Measurements from ENCODE around the gene PARD3. TPM values are rescaled to one million over a fixed set of nuclear protein-coding genes. Genes with fewer than 3 reads are reported as not detected.

The PARD3 gene
- total and polyA plus RNA-seq, 2 donors (not counting 3 experiments of a cell fraction or from before 2014, with no cell fraction given), result 7.3 to 24.1 TPM

DNA sequence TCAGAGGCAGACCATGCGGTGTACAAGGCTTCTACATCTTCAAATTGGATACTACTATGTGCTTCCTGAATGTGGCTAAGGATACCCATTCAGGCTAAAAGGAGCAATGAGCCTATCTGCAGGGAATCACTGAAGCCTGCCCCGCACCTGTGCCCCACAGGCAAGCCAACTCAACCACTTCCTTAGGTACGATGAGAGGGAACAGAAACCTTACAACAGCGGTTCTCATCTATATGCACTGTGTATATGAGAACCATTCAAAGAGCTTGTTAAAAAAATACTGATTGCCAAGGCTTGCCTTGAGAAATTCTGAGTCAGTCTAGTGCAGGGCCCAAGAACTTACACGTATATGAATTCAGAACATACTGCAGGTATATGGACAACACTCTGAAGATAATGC is 679.6 kb downstream of the PARD3 start:
- Histone ChIP-seq H3K9me1 (replicated peaks; ENCODE audit: control insufficient read depth, extremely low read depth, insufficient read depth, low read length) (no peaks in the 10 kb centered on the region), H3K4me2 (ENCODE audit: insufficient read depth, low read length) (no peak overlapping the region), H3K36me3 (ENCODE audit: control insufficient read depth in 2 of 2, extremely low read depth in 1 of 2, insufficient read depth in 2 of 2, low read length in 2 of 2) (no peaks in the 10 kb centered on the region), H3K4me1 (ENCODE audit: control insufficient read depth, extremely low read depth, insufficient read depth, low read length) (no peaks in the 10 kb centered on the region), H3K9ac (replicated peaks; ENCODE audit: extremely low read depth, insufficient read depth, low read length) (no peak overlapping the region), H3K27me3 (ENCODE audit: control insufficient read depth in 2 of 2, insufficient read depth in 2 of 2, low read length in 2 of 2) (no peaks in the 10 kb centered on the region), H3K27ac (ENCODE audit: insufficient read depth, low read depth, low read length) (no peak overlapping the region), H3K4me3 (replicated peaks in 1 of 3; ENCODE audit: insufficient read depth in 1 of 3, low read depth in 1 of 3, low read length in 3 of 3) (no peak overlapping the region), H4K20me1 (replicated peaks; ENCODE audit: control insufficient read depth, extremely low read depth, insufficient read depth, low read length) (no peaks in the 10 kb centered on the region), H2AFZ (ENCODE audit: low read depth, low read length) (no peak overlapping the region), H3K79me2 (ENCODE audit: control insufficient read depth, insufficient read depth, low read length) (no peaks in the 10 kb centered on the region), H3K9me3 (replicated peaks; ENCODE audit: control insufficient read depth, insufficient read depth, low read length) (no peaks in the 10 kb centered on the region)
- TF ChIP-seq POLR2A (IDR thresholded peaks at IDR 0.05; ENCODE audit: low read depth, low read length) (no peak), EZH2 (IDR thresholded peaks at IDR 0.05; ENCODE audit: borderline replicate concordance, low read depth, low read length, severe bottlenecking) (no peak), MYC (IDR thresholded peaks at IDR 0.05; ENCODE audit: low read depth, low read length) (no peak), POLR2AphosphoS5 (IDR thresholded peaks at IDR 0.05; ENCODE audit: insufficient read depth, low read depth, low read length) (no peak), JUN (IDR thresholded peaks at IDR 0.05; ENCODE audit: borderline replicate concordance, insufficient read depth, insufficient read length, low read depth) (no peak), FOS (IDR thresholded peaks at IDR 0.05; ENCODE audit: borderline replicate concordance, insufficient read depth, low read length) (no peak), GATA2 (IDR thresholded peaks at IDR 0.05; ENCODE audit: insufficient read depth, insufficient read length, low read depth, low read length) (no peak)
- TF ChIP-seq, protein P1, sequence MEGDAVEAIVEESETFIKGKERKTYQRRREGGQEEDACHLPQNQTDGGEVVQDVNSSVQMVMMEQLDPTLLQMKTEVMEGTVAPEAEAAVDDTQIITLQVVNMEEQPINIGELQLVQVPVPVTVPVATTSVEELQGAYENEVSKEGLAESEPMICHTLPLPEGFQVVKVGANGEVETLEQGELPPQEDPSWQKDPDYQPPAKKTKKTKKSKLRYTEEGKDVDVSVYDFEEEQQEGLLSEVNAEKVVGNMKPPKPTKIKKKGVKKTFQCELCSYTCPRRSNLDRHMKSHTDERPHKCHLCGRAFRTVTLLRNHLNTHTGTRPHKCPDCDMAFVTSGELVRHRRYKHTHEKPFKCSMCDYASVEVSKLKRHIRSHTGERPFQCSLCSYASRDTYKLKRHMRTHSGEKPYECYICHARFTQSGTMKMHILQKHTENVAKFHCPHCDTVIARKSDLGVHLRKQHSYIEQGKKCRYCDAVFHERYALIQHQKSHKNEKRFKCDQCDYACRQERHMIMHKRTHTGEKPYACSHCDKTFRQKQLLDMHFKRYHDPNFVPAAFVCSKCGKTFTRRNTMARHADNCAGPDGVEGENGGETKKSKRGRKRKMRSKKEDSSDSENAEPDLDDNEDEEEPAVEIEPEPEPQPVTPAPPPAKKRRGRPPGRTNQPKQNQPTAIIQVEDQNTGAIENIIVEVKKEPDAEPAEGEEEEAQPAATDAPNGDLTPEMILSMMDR (IDR thresholded peaks at IDR 0.05; ENCODE audit: extremely low read depth in 1 of 2, insufficient read depth in 1 of 2, low read depth in 1 of 2, low read length in 2 of 2), result no peak
- TF ChIP-seq, protein P2, sequence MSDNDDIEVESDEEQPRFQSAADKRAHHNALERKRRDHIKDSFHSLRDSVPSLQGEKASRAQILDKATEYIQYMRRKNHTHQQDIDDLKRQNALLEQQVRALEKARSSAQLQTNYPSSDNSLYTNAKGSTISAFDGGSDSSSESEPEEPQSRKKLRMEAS (IDR thresholded peaks at IDR 0.05; ENCODE audit: insufficient read depth, insufficient read length), result no peak
- intact Hi-C loops (cut with micrococcal nuclease) (no loop called here), dilution Hi-C loops (cut with MboI; ENCODE audit: extremely low pct_ligation_motif_present, low sequenced_read_pairs) (no loop called here)
- ChIA-PET POLR2A (no interaction called here), CTCF (interaction anchor here (1.2 kb wide), 1 partner anchor 10 kb away, joined by 4 read pairs; no protein-coding TSS in a partner anchor)
- DNase-seq (ENCODE audit: low read depth, low spot score) (no peak), FAIRE-seq (no peak)
- BruUV-seq (replicated peaks), result no TSS peak
